CD4-positive, alpha-beta T cell treated with Interleukin-10 for 1 hour (primary cell): ENCODE results near the gene PDXK.
"Not testable (repeated sequence)": the region's sequence is repeated elsewhere in the genome, so short reads cannot be mapped to it uniquely, and the experiment has no call there.

Experiments
- DNase-seq: peaks from one replicate; pipeline ENCODE4 v3.0.0-alpha.2; 2020

PDXK gene

DNA sequence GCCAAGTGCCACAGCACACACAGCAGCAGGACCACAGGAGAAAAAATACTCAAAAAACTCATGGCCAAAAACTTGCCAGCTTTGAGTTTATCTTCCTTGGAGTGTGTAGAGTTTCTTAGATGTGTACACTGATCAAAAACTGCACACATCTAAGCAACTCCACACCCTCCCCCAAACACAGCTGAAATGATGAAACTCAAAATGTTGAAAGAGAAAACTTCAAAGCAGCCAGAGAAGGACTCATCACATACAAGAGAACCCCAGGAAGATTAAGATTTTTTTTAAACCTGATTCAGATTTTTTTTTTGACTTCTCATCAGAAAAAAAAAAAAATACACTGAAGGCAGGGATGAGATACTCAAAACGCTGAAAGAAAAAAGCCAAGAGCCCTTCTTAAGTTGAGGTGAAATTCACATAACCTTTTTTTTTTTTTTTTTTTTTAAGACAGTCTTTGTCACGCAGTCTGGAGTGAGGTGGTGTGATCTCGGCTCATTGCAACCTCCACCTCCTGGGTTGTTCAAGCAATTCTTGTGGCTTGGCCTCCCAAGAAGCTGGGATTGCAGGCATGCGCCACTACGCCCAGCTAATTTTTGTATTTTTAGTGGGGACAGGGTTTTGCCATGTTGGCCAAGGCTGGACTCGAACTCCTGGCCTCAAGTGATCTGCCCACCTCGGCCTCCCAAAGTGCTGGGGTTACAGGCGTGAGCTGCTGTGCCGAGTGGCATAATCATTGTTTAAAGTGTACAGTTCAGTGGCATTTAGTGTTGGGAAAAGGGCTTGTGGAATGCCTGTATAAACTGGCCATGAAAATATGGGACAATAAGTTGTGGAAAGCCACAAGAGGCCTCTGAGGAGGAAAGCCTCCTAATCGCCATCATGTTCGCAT is 20.9 kb upstream of the PDXK start:
- no peak for DNase-seq

GRCh38 chr21:43699492-43699777 is 19.5 kb upstream of the PDXK start:
- DNase-seq = not testable (repeated sequence)

- no peak for DNase-seq
Measured at GRCh38 chr21:43699933-43700599, 18.9 kb upstream of the PDXK start.

DNA sequence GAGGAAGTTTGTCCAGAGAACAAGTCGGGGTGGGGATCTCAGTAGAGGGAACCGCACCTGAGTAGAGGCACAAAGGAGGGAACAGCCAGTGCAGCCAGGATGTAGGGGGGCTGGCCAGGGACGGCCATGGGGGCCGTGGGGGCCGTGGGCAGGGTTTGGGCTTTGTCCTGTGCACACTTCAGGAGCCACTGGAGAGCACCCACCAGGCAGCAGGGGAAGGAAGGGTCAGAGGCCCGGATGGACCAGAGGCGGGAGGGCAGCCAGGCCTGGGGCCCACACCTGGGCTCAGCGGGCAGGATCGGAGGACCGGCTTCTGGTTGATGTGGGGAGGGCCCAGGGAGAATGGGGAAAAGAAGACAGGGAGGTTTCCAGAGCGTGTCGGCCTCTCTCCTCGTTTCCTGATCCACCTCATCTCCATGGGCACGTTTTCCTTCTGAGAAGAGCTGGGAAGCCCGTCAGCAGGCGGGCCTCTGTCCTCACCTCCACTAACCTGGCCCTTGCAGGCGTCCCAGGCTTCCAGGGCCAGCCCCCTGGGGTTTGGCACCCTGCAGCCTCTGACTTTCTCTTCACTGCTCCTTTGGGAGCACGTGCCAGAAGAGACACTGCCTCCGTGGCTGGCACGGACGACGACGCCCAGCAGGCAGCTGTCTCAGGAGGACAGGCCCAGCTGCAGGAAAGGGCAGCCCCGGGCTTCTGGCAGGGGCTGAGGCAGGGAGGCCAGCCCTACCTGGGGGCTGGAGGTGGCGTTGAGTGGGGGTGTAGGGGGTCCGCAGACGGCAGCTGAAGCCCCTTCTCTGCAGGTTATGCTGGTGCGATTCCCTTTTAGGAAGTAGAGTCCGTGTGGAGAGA is 16.8 kb upstream of the PDXK start:
- no peak for DNase-seq

GRCh38 chr21:43702785-43703034 is 16.2 kb upstream of the PDXK start:
- no peak for DNase-seq

DNA sequence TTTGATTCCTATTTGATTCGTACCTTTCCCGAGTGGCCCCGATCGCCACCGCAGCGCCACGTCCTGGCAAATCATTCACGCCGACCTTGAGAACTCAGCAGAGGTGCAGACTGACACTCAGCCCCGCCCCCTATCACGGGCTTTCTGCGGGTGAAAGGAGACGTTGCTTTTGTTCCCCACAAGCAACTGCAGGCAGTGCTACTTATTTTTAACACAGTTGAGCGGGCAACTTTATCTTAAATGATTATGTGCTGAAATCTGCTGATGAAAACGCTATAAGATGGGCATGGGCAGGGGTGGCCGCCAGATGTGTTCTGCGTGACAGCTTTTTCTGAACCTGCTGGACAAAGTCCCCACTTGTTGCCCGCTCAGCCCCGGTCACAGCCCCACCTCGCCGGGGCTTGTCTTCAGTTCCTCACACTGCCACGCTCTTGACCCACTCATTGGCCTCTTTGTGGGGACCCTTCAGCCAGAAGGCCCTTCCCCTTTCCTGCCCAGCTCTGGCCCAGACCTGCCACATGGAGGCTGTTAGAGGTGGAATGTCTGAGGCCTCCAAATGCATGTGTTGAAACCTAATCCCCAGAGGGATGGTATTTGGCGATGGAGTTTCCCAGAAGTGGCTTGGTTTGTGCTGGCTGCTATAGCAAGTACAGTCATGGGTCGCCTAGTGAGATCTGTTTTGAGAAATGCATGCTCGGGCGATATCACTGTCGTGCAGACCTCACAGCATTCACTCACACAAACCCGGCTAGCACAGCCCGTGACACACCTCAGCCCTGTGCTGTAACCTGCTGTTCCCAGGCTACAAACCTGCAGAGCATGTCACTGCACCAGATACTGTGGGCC is 15.7 kb upstream of the PDXK start:
- DNase-seq = peak; percentile 20

DNA sequence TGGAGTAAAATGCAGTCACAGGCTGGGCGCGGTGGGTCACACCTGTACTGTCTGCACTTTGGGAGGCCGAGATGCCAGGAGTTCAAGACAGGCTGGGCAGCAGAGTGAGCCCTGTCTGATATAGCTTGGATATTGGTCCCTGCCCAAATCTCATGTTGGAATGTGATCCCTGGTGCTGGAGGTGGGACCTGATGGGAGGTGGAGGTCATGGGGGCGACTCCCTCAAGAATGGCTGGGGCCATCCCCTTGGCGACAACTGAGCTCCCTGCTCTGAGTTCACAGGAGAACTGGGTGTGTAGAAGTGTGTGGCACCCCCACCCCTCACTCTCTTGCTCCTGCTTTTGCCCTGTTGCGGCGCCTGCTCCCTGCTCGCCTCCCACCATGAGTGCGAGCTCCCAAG is 11.5 kb upstream of the PDXK start:
- no peak for DNase-seq

GRCh38 chr21:43708745-43709381 is 10.1 kb upstream of the PDXK start:
- no peak for DNase-seq

GRCh38 chr21:43712268-43712942 is 6.5 kb upstream of the PDXK start:
- no peak for DNase-seq

- not testable (repeated sequence) for DNase-seq
Measured at GRCh38 chr21:43713123-43713522, 5.8 kb upstream of the PDXK start.

GRCh38 chr21:43716376-43717165 is 2.4 kb upstream of the PDXK start:
- no peak for DNase-seq

DNA sequence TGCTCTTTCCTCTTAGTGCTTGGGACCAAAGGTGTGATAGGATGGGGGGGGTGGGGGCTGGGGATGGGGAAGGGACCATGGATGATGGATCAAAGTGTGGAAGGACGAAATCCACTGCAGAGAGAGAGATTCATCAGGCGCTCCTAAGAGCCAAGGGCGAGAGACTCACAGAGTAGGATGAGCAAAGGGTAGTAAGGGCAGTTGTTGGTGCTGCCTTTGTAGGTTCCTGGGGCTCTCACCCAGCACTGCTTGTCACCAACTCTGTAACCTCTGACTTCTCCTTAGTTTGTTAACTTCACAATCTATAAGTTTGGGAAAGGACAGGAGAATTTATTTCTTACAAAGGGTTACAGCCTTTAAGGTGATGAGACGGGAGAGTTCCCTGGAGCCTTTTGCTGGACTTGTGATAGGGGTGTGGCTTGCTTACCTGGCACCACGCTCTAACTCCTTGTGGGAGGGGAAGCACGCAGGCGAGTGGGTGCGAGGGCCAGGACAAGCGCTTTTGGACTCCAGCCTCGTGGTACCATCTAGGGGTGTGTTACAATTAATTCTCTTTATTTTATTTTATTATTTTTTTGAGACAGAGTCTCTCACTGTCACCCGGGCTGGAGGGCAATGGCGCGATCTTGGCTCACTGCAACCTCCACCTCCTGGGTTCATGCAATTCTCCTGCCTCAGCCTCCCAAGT is 1.6 kb upstream of the PDXK start:
- DNase-seq = no peak

DNA sequence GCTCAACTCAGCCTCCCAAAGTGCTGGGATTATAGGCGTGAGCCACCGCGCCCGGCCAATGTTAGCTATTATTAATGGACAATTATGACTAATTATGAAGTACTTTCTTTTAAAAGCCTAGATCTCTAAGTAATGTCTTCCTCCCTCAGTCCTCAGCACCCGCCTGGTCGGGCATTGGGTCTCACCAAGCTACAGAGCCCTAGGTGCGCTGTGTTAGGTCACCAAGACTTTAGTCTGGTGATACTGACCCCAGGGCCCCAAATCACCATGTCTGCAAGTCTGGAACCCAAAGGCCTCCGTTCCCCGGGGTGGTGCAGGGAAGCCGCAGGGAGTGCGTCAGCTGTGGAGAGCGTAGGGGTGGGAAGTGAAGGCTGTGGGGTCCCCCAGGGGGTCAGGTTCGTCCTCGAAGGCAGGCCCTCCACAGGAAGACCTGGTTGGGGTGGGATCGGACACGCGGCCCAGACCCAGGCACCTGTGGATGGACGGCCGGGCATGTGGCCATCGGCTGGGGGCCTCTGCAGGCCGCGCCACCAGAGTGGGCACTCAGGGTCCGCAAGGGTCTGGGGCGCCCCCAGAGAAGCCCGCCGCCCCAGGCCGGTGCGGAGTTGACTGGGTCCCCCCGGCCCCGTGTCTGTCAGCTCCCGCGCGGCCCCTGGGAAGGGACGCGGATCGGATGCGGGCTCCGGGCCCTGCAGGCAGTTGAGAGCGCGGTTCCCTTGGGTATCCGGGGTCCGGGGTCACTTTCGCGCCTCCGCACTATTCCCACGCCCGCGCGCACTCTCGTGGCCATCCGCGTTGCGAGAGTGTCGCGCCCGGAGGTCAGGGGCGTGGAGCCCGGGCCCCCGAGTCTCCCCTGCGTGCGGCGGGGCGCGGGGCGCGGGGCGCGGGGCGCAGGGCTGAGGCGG is 710 bp upstream of the PDXK start:
- DNase-seq = no peak

- DNase-seq = no peak
Measured at GRCh38 chr21:43719748-43720538, 1.0 kb downstream of the PDXK start.

DNA sequence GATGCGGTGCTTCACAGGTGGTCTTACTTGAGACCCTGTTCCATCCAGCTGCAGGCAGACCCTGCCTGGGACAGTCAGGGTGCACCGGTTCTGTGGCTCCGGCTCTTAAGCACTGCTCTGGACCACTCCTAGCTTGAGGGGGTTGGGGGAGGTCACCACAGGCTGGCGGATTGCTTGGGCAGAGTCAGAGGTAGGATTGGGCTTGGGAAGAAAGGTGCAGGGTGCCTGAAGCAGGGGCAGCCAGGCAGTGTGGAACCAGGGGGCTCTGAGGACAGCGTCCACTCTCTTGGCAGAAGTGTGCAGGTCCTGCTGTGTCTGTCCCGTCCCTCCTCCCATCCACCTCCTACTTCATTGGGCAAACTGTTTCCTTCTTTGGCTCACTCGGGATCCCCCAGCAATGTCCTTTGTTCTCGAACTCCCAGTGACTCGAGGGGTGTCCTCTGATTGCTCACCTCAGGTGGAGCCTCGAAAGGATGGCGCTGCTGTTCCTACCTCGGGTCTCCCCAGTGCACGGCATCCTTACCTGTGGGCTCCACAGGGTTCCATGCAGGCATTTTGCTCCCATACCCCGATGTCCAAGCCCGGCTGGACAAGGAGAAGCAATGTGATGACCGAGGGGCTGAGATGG is 1.7 kb downstream of the PDXK start:
- DNase-seq = no peak

DNA sequence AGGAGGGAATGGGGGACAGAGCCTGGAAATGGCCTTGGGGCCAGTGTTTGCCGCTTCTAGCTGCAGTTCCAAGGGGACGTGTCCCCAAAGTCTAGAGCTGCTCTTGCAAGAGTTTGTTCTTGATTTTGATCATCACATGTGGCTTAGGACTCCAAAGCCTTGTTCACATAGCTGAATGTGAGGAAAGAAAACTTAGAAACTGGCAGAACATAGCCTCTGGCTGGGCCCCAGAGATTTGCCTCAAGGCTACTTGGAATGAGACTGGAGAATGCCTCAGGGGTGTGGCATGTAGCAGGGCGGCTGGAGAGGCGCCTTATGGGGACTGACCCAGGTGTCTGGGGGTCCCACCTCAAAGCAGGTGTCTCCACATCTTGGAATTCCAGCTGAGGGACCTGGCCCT is 2.3 kb downstream of the PDXK start:
- no peak for DNase-seq

GRCh38 chr21:43721939-43722338 is 3.0 kb downstream of the PDXK start:
- DNase-seq = no peak

DNA sequence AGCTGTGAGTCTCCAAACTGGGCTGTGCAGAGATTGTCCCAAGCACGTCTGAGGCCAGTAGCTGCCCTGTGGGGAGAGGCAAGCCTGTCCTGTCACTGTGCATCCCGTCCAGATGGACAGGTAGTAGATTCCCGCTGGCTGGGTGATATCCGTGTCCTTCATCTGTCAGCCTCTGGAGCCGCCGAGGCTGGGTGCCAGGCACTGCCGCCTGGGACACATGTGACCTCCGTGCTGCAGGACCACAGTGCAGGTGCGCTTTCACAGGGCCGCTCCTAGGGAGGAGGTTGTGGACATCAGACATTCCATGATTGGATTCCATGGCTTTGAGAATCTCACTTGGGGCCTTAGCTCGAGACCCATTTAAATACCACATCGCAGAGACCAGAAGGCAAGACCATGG is 4.7 kb downstream of the PDXK start:
- no peak for DNase-seq
